CD4-positive, alpha-beta T cell treated with Interleukin-15 for 4 hours (primary cell): ENCODE data around the gene NEURL2.
"Not testable (repeated sequence)": the region's sequence is repeated elsewhere in the genome, so short reads cannot be mapped to it uniquely, and the experiment has no call there.

Experiments used
- DNase-seq: peaks from one replicate; pipeline ENCODE4 v3.0.0-alpha.2; 2020; ENCODE audit warnings: low spot score

Gene NEURL2

DNA sequence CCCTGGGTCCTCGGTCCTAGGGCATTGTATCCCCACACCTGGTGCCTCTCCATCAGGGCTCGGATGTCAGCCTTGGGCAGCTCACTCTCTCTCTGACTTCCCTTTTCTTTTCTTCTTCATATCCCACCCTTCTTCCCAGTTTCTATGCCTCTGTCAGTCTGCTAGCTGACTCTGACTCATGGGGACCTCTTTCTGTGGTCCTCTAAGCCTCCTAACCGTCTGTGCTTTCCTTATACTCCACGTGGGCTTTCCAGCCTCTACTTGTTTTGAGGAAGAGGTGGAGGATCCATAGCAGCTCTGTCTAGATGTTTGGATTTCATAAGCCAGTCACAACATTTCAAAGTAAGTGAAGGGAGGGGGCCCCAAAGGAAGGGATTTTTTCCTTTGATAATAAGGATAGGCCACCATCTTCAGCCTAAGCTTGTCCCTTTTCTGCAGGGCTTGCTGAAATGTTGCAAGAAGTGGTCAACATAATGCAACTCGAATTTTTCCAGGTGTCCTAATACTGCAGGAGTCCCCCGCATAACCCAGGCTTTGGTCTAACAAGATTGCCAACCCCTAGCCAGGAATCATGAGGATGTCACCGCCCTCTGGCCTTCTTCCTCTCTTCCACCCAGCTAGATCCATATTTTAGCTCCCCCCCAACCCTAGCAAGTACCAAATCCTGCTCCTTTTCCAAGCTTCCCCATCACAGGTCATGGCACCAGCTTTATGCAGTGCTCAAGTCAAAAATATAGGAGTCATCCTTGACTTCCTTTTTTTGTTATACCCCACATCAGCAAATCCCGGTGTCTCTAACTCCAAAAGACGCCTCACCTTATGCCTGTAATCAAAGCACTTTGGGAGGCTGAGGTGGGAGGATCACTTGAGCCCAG lies 29.7 kb upstream of the NEURL2 start:
- DNase-seq, result no peak

DNA sequence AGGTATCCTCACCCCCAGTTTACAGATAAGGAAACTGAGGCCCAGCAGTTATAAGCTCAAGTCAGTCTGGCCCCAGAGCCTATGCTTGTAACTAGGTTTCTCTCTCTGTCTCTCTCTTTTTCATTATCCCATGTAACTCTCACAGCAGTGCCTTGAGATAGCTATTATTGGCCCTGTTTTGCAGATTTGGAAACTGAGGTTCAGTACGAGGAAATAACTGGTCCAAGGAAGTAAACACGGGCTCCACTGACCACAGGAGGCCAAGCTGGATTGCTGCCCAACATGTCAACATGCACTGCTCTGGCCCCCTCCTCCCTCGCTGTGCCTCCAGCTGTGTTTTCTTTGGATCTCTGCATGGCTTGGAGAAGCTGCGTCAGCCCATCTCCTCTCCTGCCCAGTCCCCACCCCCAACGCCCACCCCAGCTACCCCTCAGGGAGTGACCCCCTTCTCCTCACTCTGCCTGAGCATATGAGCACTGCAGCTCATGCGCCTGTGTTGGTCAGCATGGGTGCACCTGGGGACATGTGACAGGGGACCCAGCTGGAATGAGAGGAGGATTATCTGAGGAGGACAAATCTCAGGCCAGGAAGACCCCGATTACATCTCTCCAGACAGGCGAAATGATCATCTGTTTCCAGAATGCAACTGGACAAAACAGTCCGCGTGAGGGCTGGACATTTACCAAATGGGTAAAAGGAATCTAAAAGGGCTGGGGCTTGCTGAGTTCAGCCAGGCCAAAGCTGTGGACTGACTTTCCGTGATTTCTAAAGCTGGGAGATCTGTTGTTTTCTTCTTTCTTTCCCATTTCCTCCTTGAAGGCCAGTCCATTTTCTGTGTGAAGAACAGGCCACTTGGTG lies 28.8 kb upstream of the NEURL2 start:
- no peak for DNase-seq

DNA sequence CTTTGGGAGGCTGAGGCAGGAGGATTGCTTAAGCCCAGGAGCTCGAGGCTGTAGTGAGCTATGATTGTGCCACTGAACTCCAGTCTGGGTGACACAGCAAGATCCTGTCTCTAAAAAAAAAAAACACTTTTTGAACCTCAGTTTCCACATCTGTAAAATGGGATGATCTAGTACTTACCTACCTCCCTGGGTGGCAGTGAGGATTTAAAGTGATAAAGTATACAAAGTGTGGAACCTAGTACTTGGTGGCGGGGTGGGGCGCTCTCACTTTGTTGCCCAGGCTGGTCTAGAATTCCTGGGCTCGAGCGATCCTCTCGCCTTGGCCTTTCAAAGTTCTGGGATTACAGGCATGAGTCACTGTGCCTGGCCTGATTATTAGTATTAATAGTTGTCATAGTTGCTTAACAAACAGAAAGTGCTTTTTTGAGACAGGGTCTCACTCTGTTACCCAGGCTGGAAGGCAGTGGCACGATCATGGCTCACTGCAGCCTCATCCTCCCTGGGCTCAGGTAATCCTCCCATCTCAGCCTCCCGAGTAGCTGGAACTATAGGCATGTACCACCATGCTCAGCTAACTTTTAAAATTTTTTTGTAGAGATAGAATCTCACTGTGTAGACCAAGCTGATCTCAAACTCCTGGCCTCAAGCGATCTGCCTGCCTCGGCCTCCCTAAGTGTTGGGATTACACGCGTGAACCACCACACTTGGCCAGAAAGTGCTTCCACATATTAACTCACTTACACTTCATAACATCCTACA lies 27.9 kb upstream of the NEURL2 start:
- DNase-seq, result no peak

DNA sequence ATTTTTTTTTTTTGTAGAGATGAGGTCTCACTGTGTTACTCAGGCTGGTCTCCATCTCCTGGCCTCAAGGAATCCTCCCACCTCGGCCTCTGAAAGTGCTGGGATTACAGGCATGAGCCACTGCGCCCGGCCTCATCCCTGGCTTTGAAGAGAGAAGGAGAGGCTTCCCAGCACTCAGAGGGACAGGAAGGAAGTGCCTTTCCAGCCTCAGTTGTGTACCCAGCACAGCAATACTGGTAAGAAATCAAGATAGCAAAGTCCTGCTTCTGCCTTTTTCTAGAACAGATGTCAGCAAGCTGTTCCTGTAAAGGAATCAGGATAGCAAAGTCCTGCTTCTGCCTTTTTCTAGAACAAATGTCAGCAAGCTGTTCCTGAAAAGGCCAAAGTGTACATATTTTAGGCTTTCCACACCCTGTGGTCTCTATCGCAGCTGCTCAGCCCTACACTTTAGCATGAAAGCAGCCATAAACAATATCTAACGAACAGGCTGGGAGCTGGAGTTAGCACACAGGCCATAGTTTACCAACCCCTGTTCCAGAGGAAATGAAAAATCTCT lies 27.3 kb upstream of the NEURL2 start:
- no peak for DNase-seq

DNA sequence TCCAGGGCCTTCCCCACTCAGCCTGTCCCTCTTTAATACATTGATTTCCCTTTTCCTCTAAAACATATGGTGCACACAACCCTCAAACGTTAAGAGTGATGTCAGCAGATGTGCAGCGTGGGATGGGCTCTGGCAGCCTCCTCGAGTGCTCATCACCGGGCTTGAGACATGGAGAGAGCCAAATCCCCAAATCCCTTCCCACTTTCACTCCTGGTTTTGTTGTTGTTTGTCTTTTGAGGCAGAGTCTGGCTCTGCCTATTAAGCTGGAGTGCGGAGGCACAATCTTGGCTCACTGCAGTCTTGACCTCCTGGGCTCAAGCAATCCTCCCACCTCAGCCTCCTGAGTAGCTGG lies 26.8 kb upstream of the NEURL2 start:
- no peak for DNase-seq

DNA sequence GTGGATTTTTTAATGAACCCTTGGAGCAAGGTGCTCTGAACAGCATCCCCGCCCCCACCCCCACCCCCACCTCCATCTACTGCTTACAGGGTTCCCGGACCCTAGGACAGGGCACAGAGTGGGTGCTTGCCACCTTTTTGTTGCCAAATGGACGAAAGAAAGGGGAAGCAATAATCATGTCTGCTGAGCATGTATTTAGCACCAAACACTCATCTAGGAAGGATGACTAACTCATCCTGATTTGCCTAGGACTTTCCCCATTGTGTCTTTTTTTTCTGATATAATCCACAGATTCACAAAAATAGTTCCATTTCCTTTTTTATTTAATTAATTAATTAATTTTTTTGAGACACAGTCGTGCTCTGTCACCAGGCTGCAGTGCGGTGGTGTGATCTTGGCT lies 22.1 kb upstream of the NEURL2 start:
- no peak for DNase-seq

DNA sequence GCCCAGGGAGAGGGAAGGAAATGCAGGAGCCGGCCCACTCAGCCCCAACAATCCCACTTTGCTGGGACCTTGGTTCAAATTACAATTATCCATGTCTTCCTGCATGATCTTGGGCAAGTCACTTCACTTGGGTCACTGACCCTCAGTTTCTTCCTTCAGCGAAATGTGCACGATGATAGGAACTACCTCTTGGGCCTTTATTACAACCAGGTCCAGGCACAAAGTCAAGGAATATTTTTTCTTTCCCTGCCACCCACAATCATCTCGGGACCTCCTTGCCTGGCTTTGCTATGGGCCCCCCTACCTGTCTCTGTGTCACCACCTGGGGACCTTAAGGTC lies 21.3 kb upstream of the NEURL2 start:
- no peak for DNase-seq

DNA sequence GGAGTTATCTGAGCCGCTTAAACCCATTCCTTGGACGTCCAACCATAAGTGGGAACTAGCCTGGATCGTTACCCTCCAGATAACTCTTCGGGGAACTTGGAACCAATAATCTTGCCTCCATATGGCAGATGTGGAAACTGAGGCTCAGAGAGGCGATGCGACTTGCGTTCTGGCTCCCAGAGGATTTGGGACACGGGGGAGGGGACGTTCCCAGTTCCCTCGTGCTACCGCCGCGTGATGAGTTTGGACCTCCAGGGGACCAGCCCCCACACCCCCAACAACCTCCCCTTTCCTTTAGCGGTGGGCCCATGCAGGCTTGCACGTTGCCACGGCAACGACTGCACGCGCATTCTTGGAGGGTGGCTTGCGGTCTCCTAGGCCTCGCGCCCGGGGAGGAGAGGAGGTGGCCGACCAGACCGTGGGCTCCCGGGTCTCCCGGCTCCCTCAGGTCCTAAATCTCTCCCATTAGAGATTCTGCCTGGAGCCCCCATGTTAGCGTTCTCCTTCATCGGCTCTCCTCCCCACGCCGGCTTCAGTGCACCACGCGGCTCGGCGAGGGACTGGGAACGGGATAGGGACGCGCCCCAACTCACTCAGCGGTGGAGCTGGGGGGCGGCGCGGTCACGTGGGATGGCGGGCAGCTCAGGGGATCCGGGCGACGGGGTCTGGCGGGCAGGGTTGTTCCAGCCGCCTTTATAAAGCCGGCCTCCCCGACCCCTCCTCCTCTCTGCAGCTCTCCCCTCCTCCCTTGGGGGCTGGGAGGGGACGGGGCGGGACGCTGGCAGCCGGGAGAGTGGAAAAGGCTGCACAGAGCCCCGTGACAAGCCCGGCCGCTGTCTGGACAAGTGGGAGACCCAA lies 20.7 kb upstream of the NEURL2 start, which contains the start of gene PLTP:
TSS of gene PLTP (minus strand) at position 670 of the 858 bp plus-strand sequence. CDS start 703 bp downstream, outside the sequence.
- no peak for DNase-seq

DNA sequence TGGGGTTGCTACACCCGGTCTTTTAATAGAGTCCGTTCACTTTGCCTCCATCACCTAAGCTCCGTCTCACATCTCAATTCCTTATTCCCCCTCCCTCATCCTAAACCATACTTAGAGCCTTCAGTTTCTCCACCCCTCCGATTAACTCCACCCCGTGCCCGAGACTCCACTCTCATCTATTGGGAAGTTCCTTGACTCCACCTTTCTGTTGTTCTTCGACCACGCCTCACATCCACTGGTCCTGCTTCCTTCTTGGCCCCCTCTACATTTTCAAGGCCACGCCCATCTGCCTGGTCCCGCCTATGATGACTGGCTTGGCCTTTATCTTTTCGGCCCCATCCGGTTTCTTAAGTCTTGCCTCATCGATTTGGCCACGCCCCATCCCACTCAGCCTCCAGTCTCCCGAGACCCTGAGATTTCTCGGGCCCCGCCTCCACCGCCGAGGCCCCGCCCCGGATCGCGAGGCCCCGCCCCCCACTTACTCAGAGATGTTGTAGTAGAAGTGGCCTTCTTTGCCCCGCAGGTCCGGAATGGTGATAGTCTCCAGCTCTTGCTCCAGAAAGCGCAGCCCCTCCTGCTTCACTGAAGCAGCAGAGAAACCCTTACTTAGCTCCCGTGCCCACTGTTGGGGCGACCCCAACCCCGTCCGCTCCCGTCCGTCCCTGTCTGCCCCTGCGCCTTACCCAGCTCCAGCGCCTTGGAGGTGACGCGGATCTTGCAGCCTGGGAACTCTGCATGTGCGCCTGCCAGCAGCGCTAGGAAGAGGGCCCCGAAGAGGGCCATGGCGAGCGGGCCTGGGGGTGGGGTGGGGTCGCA lies 19.9 kb upstream of the NEURL2 start:
- DNase-seq, result peak; percentile 92

DNA sequence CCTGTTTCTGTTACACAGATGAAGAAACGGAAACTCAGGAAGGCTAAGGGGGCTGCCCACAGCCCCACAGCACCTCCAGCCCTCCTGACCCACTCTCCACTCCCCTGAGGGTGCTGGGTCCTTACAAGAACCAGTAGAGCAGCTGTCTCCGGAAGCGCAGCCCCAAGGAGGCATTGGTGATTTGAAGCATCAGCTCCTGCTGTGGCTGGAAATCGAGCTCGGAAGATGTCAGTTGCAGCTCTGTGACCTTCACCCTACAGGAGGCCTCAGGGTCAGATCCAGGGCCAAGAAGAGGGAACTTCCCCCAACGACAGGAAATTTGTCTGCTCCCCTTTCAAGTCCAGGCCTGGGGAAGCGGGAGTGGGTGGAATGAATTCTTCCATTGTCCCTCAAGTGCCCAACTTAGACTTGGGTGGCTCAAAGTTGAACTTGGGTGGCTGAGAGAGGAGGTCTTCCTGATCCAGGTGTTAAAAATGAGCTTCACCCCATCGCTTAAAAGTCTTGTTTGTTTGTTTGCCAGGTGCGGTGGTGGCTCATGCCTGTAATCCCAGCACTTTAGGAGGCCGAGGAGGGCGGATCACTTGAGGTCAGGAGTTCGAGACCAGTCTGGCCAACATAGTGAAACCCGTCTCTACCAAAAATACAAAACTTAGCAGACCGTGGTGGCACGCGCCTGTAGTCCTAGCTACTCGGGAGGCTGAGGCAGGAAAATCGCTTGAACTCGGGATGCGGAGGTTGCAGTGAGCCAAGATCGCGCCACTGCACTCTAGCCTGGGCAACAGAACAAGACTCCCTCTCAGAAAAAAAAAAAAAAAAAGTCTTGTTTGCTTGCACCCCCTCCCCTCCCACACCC lies 19.0 kb upstream of the NEURL2 start:
- no peak for DNase-seq

DNA sequence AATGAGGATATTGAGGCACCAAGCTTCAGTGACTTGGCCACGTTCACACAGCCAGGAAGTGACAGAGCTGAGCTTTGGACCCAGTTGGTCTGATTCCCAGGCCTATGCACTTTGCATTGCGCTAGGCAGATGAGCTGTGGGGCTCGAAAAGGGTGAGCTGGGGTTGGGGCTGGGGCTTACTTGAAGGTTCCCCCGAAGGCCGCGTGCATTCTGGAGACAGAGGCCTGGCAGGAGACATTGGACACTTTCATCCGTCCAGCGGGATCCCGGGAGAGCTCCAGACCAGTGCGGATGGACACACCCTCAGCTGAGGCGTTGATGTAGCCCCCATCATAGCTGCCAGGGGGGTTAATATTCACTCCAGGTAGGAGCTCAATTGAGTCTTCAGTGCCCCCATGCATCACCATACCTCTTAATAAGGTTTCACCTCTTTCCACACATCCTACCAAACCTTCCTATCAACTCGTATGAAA lies 18.4 kb upstream of the NEURL2 start:
- DNase-seq, result no peak

DNA sequence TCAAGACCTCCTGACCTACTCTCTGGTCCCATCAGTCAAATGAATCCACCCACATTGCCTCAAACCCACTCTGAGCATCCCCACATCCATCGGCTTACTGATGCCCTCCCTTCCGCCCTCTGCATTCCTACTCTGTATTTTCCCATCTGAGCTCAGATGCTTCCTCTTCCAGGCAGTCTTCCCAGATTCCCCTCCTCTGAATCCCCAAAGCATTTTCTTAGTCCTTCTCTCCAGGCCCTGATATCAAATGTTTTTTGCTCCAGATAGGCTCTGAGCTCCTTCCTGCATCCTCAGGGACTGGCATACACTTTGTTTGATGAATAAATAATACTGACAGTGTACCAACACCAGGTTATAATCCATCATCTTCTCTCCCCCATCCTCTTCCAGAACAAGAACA lies 17.1 kb upstream of the NEURL2 start:
- no peak for DNase-seq

DNA sequence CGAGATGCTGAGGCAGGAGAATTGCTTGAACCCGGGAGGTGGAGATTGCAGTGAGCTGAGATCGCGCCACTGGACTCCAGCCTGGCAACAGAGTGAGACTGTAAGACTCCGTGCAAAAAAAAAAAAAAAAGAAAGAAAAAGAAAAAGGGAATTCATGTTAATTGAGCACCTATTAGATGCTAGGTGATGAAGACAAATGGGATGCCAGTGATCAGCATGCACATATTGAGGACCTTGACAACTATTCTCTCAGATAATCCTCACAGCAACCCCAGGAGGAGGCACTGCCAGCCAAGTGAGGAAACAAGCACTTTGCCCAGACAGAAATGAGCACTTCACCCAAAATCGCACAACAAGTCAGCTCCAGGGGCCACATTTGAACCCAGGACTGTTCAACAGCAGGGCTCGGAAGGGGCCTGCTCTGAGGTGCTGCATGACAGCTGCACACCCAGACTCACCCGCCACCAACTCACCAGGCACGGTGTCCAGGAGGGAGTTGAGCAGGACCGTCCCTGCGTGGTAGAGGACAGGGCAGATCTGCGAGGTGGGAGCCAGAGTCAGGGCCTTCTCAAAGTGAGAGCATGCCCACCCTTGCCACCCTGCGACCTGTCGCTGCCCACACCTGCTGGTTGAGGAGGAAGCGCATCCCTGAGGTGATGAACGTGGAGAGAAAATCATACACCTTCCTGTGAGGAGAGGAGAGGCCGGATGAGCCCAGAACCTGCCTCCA lies 16.4 kb upstream of the NEURL2 start:
- no peak for DNase-seq

DNA sequence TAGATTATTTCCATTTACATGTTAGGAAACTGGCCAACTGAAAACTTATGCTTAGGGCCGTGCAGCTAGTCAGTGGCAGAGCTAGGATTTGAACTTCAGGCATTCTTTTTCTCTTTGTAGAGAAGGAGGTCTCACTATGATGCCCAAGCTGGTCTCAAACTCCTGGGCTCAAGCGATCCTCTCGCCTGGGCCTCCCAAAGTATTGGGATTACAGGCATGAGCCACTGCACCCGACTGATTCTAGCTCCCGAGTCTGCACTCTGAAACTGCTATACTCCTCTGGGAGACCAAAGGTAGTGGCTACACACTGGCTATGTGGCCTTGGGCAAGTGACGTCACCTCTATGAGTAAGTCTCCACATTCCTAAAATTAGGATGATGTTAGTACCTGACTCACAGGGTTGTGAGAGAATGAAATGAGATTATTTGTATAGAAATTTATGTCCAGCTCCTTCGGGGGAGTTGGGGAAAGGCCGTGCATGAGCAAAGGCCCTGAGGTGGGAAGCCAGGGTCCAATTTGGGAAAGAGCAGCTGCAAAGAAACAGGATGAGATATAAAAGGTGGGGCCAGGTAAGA lies 14.6 kb upstream of the NEURL2 start:
- no peak for DNase-seq

DNA sequence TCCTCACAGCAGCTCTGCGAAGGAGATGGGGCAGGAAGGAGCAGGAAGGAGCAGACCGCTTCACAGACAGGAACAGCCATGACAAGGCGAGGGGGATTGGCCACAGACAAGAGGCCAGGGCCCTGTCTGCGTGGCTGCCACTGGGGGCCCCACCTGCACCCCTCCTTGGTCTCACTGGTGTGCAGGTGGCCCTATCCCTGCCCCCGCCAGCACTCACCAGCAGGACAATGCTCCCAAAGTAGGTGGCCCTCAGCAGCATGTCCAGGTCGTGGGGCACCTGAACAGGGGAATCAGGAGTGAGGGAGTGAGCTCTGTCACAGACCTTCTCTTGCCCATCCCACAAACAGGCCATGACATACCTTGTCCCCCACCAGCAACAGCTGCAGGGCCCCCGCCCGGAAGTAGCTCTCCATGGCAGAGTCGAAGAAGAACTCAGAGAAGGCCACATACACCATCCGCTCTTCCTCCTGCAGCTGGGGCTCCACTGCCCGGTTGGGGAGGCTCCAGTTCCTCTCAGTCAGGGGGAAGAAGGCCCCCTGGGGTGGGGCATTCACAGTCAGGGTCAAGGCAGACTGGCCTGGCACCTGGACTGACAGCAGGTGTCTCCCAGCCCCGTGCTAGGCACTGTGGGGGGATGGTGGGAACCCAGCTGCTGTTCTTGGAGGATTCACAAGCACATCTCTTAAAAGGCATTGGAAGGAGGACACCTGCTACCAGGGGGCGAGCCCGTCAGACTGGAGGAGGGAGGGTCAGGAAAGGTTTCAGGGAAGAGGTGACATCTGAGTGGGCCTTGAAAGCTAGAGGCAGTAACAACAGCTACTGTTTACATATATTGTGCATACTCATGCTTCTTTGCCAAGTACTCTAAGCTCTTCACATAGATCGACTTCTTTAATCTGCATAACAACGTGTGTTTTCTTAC lies 13.8 kb upstream of the NEURL2 start:
- DNase-seq, result no peak

DNA sequence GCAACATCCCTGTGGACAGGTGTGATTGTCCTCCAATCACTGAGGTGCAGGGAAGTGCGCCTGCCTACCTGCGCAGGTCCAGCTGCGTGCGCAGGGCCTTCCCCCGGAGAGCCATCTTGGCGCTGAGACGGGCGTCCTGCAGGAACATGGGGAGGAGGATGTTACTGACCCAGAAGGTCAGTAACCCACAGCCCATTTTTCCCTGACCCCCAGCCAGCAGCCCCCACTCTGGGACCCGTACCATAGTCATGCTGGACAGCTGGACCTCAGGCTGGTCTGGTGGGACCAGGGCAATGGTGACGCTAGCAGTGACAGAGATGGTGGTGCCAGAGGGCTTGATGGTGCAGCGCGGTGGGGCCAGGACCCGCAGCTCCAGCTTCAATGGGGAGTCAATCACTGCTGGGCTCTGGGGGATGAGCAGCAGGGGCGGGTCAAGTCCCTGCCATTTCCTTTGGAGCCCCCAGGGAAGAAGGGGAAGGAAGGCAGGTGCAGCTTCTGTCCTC lies 11.2 kb upstream of the NEURL2 start:
- no peak for DNase-seq

DNA sequence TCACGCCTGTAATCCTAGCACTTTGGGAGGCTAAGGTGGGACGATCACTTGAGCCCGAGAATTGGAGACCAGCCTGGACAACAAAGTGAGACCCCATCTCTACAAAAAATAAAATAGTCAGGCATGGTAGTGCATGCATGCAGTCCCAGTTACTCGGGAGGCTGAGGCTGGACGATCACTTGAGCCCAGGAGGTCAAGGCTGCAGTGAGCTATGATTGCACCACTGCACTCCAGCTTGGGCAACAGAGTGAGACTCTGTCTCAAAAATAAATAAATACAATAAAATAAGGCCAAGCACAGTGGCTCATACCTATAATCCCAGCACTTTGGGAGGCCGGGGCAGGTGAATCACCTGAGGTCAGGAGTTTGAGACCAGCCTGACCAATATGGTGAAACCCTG lies 10.3 kb upstream of the NEURL2 start:
- not testable (repeated sequence) for DNase-seq
